Stomach (tissue), 9 donors: Measurements from ENCODE around the gene XPO4. TPM values are rescaled to one million over a fixed set of nuclear protein-coding genes. Genes with fewer than 3 reads are reported as not detected.
"Not testable (repeated sequence)": the region's sequence is repeated elsewhere in the genome, so short reads cannot be mapped to it uniquely, and the experiment has no call there.

Experiments used
- DNase-seq, 2 donors: peaks; one replicate each; pipeline versions ENCODE4 v3.0.0 to v3.0.0-alpha.2; 2013 to 2019
- H3K27ac ChIP-seq, 5 donors: fragments of 200-600 bp in 4 of 5; sonication (generic) in 4 of 5; one replicate each; pipeline ENCODE4 v1.5.1; 2013 to 2019; ENCODE audit warnings: mild to moderate bottlenecking in 1 of 5, moderate library complexity in 1 of 5
- H3K27me3 ChIP-seq, 3 donors: fragments of 200-600 bp; sonication (generic); one replicate each; pipeline ENCODE4 v1.5.1; 2017 to 2019; ENCODE audit warnings: mixed run types in 1 of 3
- H3K36me3 ChIP-seq, 4 donors: fragments of 200-600 bp; sonication (generic); 1 replicate in 3 of 4; 2 replicates in 1 of 4; pipeline ENCODE4 v1.5.1; 2016 to 2019
- H3K4me1 ChIP-seq, 4 donors: fragments of 200-600 bp; sonication (generic); one replicate each; pipeline ENCODE4 v1.5.1; 2016 to 2019
- H3K4me3 ChIP-seq, 4 donors: fragments of 200-600 bp; sonication (generic) in 3 of 4; one replicate each; pipeline ENCODE4 v1.5.1; 2016 to 2019; ENCODE audit warnings: mild to moderate bottlenecking in 1 of 4
- H3K9me3 ChIP-seq, 4 donors: fragments of 200-600 bp; sonication (generic); one replicate each; pipeline ENCODE4 v1.5.1; 2016 to 2019
- EP300 ChIP-seq: sonication (generic); formaldehyde crosslinking; IDR thresholded peaks from one replicate; pipeline ENCODE4 v1.6.1; 2017; ENCODE audit warnings: antibody characterized with exemption
- POLR2A ChIP-seq, 4 donors: fragments of 450-650 bp; IDR thresholded peaks; one replicate each; pipeline ENCODE4 v1.6.1; 2016; ENCODE audit warnings: antibody characterized with exemption in 4 of 4, control low read depth in 2 of 4, mild to moderate bottlenecking in 1 of 4, moderate library complexity in 1 of 4
- POLR2AphosphoS5 ChIP-seq, 3 donors: sonication (generic); formaldehyde crosslinking; IDR thresholded peaks; one replicate each; pipeline ENCODE4 v1.6.1; 2016; ENCODE audit warnings: antibody characterized with exemption in 3 of 3
- WGBS, 5 donors: extraction: QIAGEN DNeasy Blood & Tissue Kit in 3 of 5; methylation state at CpG; one replicate each; pipeline versions ENCODE4 v1.1.5 to v1.1.7; 2013 to 2018; 5-methylcytosine and 5-hydroxymethylcytosine counted together
- intact Hi-C: fragments of 100-400 bp; cut with DNase I; formaldehyde crosslinking; loops from one replicate; pipeline ENCODE4 v1.15.1; 2023; ENCODE audit warnings: low total_unique reads
- polyA plus RNA-seq, 3 donors: library from polyadenylated mRNA; stranded (reverse); fragments of 200-250 nt; gene quantifications; one replicate each; pipeline ENCODE4 v1.2.3, GENCODE V29; 2013
- total RNA-seq, 5 donors: library from RNA; depleted of rRNA; stranded (reverse); fragments of >200 nt; gene quantifications; one replicate each; pipeline versions ENCODE4 v1.1.0 to v1.2.3, GENCODE V29; 2014 to 2016
- TF ChIP-seq, protein P1 (sequence below), 7 experiments: fragments of 450-650 bp in 4 of 7; fragments of 200-600 bp in 3 of 7; sonication (generic) in 3 of 7; IDR thresholded peaks; one replicate each; pipeline ENCODE4 v1.5.1; 2016 to 2019; ENCODE audit warnings: antibody characterized with exemption in 7 of 7, control low read depth in 2 of 7, mild to moderate bottlenecking in 1 of 7
- donor health status: healthy with polysubstance abuse.
- donor health status: Bipolar disorder and iron deficiency.
- donor health status: healthy.

XPO4 gene
- total and polyA plus RNA-seq, 8 donors = 2.3 to 41.7 (median 14.9) TPM

DNA sequence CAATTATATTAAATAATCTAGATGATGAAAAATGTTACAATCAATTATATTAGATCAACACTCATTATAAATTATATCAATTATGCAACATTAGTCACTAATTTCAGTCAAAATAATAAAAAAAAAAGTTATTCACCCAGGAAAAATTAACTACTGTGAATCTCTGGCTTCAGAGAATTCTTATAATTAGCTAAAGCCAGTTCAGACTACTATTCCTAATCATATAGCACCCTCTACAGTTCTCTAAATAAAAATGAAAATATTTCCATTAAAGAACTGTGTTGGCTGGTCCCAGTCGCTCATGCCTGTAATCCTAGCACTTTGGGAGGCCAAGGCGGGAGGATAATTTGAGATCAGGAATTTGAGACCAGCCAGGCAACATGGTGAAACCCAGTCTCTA lies 33.0 kb downstream of the XPO4 start:
- TF ChIP-seq, protein P1, sequence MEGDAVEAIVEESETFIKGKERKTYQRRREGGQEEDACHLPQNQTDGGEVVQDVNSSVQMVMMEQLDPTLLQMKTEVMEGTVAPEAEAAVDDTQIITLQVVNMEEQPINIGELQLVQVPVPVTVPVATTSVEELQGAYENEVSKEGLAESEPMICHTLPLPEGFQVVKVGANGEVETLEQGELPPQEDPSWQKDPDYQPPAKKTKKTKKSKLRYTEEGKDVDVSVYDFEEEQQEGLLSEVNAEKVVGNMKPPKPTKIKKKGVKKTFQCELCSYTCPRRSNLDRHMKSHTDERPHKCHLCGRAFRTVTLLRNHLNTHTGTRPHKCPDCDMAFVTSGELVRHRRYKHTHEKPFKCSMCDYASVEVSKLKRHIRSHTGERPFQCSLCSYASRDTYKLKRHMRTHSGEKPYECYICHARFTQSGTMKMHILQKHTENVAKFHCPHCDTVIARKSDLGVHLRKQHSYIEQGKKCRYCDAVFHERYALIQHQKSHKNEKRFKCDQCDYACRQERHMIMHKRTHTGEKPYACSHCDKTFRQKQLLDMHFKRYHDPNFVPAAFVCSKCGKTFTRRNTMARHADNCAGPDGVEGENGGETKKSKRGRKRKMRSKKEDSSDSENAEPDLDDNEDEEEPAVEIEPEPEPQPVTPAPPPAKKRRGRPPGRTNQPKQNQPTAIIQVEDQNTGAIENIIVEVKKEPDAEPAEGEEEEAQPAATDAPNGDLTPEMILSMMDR (IDR thresholded peaks at IDR 0.05) = no peak
- TF ChIP-seq POLR2A (IDR thresholded peaks at IDR 0.05) = no peak
- no peak for TF ChIP-seq EP300
- TF ChIP-seq POLR2AphosphoS5 (IDR thresholded peaks at IDR 0.05) = no peak
- DNase-seq = peak in 1 of 2 donors; percentile 19

GRCh38 chr13:20867408-20867807 lies 35.1 kb downstream of the XPO4 start:
- H3K9me3 ChIP-seq = no peaks in the 10 kb centered on the region
- DNase-seq = no peak
- WGBS, 5 donors = 81 to 88% (median 85%) methylated on average over 3 of the region's 3 CpGs
- H3K27me3 ChIP-seq = no peaks in the 10 kb centered on the region
- TF ChIP-seq, protein P1 (IDR thresholded peaks at IDR 0.05) = no peak
- TF ChIP-seq POLR2A (IDR thresholded peaks at IDR 0.05) = no peak
- no peak for TF ChIP-seq EP300
- no peak for TF ChIP-seq POLR2AphosphoS5 (IDR thresholded peaks at IDR 0.05)
- intact Hi-C loops = no loop called here
- no peak overlapping the region for H3K4me3 ChIP-seq
- H3K4me1 ChIP-seq = peaks cover 0 to 21% (median 0%) of the 10 kb centered on the region in 4 donors
- no peak overlapping the region for H3K27ac ChIP-seq
- H3K36me3 ChIP-seq = peaks cover 0 to 5% (median 4%) of the 10 kb centered on the region in 4 donors

More for the DNA sequence above, 33.0 kb downstream of the XPO4 start:
- WGBS, 5 donors = 63 to 89% (median 76%) methylated on average over 2 of the region's 2 CpGs
- no peaks in the 10 kb centered on the region for H3K27me3 ChIP-seq
- no peaks in the 10 kb centered on the region for H3K36me3 ChIP-seq
- H3K4me3 ChIP-seq = no peak overlapping the region
- no peak overlapping the region for H3K27ac ChIP-seq
- H3K4me1 ChIP-seq = peaks cover 0 to 35% (median 5%) of the 10 kb centered on the region in 4 donors
- H3K9me3 ChIP-seq = no peaks in the 10 kb centered on the region
- intact Hi-C loops = no loop called here

GRCh38 chr13:20861666-20862065 lies 40.9 kb downstream of the XPO4 start:
- intact Hi-C loops = not testable (repeated sequence)
- H3K36me3 ChIP-seq = peaks cover 0 to 39% (median 27%) of the 10 kb centered on the region in 4 donors

DNA sequence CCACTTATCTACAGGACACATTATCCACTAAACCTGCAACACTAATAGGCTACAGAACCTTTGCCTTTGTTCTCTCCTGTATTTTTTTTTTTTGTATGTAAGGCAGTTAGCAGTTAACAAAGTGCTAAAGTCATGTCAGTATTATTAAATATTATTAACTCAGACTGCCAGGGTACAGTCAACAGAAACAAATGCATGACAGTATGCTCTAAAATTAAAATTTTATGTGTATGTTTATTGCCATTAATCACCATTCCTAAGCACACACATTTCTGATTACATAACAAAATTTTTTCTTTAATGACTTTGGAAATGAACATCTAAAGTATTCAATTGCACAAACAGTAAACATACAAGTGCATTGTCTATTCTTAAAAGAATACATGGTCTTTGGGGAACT lies 41.7 kb downstream of the XPO4 start:
- H3K4me1 ChIP-seq = peaks cover 0 to 4% (median 0%) of the 10 kb centered on the region in 4 donors
- H3K36me3 ChIP-seq = peaks cover 0 to 39% (median 27%) of the 10 kb centered on the region in 4 donors
- H3K27ac ChIP-seq = no peak overlapping the region
- H3K27me3 ChIP-seq = no peaks in the 10 kb centered on the region
- TF ChIP-seq, protein P1 (IDR thresholded peaks at IDR 0.05) = no peak
- TF ChIP-seq POLR2A (IDR thresholded peaks at IDR 0.05) = no peak
- TF ChIP-seq EP300 = no peak
- TF ChIP-seq POLR2AphosphoS5 (IDR thresholded peaks at IDR 0.05) = no peak
- H3K9me3 ChIP-seq = no peaks in the 10 kb centered on the region
- no peak overlapping the region for H3K4me3 ChIP-seq
- intact Hi-C loops = no loop called here
- DNase-seq = no peak

More at GRCh38 chr13:20861666-20862065, 40.9 kb downstream of the XPO4 start:
- peaks cover 0 to 12% (median 0%) of the 10 kb centered on the region in 4 donors for H3K4me1 ChIP-seq
- H3K4me3 ChIP-seq, H3K27ac ChIP-seq, H3K27me3 ChIP-seq, H3K9me3 ChIP-seq, DNase-seq: not testable (repeated sequence)
- 92 to 98% (median 95%) methylated on average over 6 of the region's 6 CpGs for WGBS, 5 donors

GRCh38 chr13:20856650-20857049 lies 45.9 kb downstream of the XPO4 start:
- Histone ChIP-seq H3K4me3 (no peak overlapping the region), H3K4me1 (peaks cover 0 to 8% (median 0%) of the 10 kb centered on the region in 4 donors), H3K36me3 (peaks cover 3 to 38% (median 21%) of the 10 kb centered on the region in 4 donors), H3K9me3 (no peaks in the 10 kb centered on the region), H3K27me3 (no peaks in the 10 kb centered on the region), H3K27ac (no peak overlapping the region)
- intact Hi-C loops = no loop called here
- no peak for DNase-seq
- TF ChIP-seq POLR2AphosphoS5 (IDR thresholded peaks at IDR 0.05) = no peak
- TF ChIP-seq POLR2A (IDR thresholded peaks at IDR 0.05) = no peak
- no peak for TF ChIP-seq EP300
- TF ChIP-seq, protein P1 (IDR thresholded peaks at IDR 0.05) = no peak
- 90 to 92% (median 92%) methylated on average over 5 of the region's 5 CpGs for WGBS, 5 donors
